ENCODE measurements around the gene ADGRV1. TPM values are rescaled to one million over a fixed set of nuclear protein-coding genes. Genes with fewer than 3 reads are reported as not detected.
A peak's percentile ranks its signal among the peaks of the same experiment; 100 is the strongest.
"Not testable (repeated sequence)": the region's sequence is repeated elsewhere in the genome, so short reads cannot be mapped to it uniquely, and the experiment has no call there.

The ADGRV1 gene
- total and polyA plus RNA-seq, 12 donors = 129 to 2,577 (median 695) TPM

DNA sequence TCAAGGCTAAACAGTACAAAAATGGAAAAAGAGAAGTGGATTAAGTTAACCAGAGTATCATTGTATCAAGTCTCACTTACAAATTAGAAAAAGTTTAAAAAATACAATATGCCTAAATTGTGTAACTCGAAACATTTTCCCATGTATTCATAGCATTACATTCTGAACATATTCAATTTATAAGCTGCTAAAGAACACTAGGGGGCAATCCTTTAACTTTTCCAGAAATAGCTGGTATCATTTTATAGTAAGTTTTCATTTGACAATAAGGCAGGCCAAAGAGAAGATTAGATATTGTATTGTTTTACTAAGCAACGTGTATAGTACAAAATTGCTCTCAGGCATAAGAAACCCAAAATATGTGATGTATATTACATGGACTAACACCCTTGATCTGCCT lies 234.6 kb downstream of the ADGRV1 start:
- DNase-seq = no peak
- Histone ChIP-seq H3K27ac (no peak overlapping the region), H3K4me3 (no peak overlapping the region), H3K36me3 (replicated peaks in 1 of 2) (no peaks in the 10 kb centered on the region), H3K9me3 (replicated peaks in 1 of 3) (no peaks in the 10 kb centered on the region), H3K27me3 (no peaks in the 10 kb centered on the region), H3K4me1 (replicated peaks in 1 of 2) (no peaks in the 10 kb centered on the region)
- intact Hi-C loops (cut with DNase I) = no loop called here
- TF ChIP-seq, protein P1, sequence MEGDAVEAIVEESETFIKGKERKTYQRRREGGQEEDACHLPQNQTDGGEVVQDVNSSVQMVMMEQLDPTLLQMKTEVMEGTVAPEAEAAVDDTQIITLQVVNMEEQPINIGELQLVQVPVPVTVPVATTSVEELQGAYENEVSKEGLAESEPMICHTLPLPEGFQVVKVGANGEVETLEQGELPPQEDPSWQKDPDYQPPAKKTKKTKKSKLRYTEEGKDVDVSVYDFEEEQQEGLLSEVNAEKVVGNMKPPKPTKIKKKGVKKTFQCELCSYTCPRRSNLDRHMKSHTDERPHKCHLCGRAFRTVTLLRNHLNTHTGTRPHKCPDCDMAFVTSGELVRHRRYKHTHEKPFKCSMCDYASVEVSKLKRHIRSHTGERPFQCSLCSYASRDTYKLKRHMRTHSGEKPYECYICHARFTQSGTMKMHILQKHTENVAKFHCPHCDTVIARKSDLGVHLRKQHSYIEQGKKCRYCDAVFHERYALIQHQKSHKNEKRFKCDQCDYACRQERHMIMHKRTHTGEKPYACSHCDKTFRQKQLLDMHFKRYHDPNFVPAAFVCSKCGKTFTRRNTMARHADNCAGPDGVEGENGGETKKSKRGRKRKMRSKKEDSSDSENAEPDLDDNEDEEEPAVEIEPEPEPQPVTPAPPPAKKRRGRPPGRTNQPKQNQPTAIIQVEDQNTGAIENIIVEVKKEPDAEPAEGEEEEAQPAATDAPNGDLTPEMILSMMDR (IDR thresholded peaks at IDR 0.05) = no peak
- no peak for TF ChIP-seq POLR2A (IDR thresholded peaks at IDR 0.05)
- WGBS, 4 donors = 53 to 84% (median 74%) methylated on average over 2 of the region's 2 CpGs

DNA sequence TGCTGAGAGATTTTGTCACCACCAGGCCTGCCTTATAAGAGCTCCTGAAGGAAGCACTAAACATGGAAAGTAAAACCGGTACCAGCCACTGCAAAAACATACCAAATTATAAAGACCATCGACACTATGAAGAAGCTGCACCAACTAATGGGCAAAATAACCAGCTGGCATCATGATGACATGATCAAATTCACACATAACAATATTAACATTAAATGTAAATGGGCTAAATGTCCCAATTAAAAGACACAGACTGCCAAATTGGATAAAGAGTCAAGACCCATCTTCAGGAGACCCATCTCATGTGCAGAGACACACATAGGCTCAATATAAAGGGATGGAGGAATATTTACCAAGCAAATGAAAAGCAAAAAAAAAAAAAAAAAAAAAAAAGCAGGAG lies 238.3 kb downstream of the ADGRV1 start:
- H3K27me3 ChIP-seq; H3K4me1 ChIP-seq (replicated peaks in 1 of 2); H3K36me3 ChIP-seq (replicated peaks in 1 of 2); DNase-seq; H3K27ac ChIP-seq; H3K4me3 ChIP-seq; H3K9me3 ChIP-seq (replicated peaks in 1 of 3); intact Hi-C loops (cut with DNase I): not testable (repeated sequence)
- WGBS, 4 donors = 92 to 97% (median 94%) methylated on average over 2 of the region's 2 CpGs

DNA sequence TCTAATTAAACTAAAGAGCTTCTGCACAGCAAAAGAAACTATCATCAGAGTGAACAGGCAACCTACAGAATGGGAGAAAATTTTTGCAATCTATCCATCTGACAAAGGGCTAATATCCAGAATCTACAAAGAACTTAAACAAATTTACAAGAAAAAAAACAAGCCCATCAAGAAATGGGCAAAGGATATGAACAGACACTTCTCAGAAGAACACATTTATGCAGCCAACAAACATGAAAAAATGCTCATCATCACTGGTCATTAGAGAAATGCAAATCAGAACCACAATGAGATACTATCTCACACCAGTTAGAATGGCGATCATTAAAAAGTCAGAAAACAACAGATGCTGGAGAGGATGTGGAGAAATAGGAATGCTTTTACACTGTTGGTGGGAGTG lies 241.5 kb downstream of the ADGRV1 start:
- H3K4me3 ChIP-seq; H3K9me3 ChIP-seq (replicated peaks in 1 of 3); H3K27ac ChIP-seq; H3K36me3 ChIP-seq (replicated peaks in 1 of 2); H3K4me1 ChIP-seq (replicated peaks in 1 of 2); DNase-seq; H3K27me3 ChIP-seq: not testable (repeated sequence)
- WGBS, 4 donors = 88 to 100% (median 96%) methylated on average over 1 of the region's 1 CpG
- intact Hi-C loops (cut with DNase I) = loop anchor here in 1 of 2 donors (5.0 kb wide), 1 partner anchor 617 kb away; no protein-coding TSS in a partner anchor

DNA sequence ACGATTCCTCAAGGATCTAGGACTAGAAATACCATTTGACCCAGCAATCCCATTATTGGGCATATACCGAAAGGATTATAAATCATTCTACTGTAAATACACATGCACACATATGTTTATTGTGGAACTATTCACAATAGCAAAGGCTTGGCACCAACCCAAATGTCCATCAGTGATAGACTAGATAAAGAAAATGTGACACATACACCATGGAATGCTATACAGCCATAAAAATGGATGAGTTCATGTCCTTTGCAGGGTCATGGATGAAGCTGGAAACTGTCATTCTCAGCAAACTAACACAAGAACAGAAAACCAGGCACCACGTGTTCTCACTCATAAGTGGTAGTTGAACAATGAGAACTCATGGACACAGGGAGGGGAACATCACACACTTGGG lies 241.9 kb downstream of the ADGRV1 start:
- not testable (repeated sequence) for H3K4me3 ChIP-seq; H3K9me3 ChIP-seq (replicated peaks in 1 of 3); DNase-seq; H3K27me3 ChIP-seq; H3K36me3 ChIP-seq (replicated peaks in 1 of 2); H3K4me1 ChIP-seq (replicated peaks in 1 of 2); H3K27ac ChIP-seq
- WGBS, 4 donors = 83 to 89% (median 84%) methylated on average over 3 of the region's 3 CpGs
- intact Hi-C loops (cut with DNase I) = loop anchor here in 1 of 2 donors (5.0 kb wide), 1 partner anchor 617 kb away; no protein-coding TSS in a partner anchor

DNA sequence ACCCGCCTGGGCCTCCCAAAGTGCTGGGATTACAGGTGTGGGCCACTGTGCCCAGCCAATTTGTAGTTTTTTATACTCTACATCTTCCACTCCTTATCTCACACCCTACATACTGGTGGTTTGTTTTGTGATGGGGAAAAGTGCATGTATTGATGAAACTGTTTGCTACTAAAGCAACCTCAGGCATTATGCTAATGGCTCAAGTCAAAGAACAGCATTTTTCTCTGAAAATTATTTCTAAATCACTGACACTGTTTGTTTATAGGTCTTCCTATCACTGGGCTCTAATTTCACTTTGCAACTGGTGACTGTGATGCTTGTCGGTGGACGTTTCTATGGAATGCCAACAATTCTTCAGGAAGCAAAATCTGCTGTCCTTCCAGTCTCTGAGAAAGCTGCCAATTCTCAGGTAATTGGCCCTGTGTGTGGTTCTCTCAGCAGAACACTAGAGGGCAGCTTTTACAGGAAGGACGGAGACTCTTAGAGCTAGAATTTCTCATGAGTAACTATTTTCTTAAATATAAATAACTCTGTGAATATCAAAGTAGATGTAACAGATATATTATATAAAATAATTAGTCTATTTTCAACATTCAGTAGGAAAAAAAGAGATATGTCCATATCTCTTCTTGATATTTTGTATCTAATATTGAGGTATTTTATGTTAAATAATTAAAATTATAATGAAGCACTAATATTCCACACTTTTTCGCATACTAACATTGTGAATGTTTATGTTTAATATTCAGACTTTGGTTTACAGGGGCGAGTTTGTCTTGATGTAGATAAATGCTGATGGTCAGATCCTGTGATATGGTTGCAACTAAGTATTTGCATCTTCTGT lies 244.1 kb downstream of the ADGRV1 start:
- intact Hi-C loops (cut with DNase I) = loop anchor here in 1 of 2 donors (5.0 kb wide), 1 partner anchor 615 kb away; no protein-coding TSS in a partner anchor
- 31 to 36% (median 34%) methylated on average over 6 of the region's 6 CpGs for WGBS, 4 donors
- DNase-seq = peak; percentile 18 to 62 (median 36)
- Histone ChIP-seq H3K27ac (no peak overlapping the region), H3K4me1 (replicated peaks in 1 of 2) (no peaks in the 10 kb centered on the region), H3K9me3 (replicated peaks in 1 of 3) (no peaks in the 10 kb centered on the region), H3K27me3 (no peaks in the 10 kb centered on the region), H3K36me3 (replicated peaks in 1 of 2) (no peaks in the 10 kb centered on the region), H3K4me3 (no peak overlapping the region)
- TF ChIP-seq POLR2A (IDR thresholded peaks at IDR 0.05) = no peak
- TF ChIP-seq, protein P1 (IDR thresholded peaks at IDR 0.05) = peak; percentile 55 to 77 (median 62)
